HG03469 (cell line): ENCODE data around the gene SPI1.
"Not testable (repeated sequence)": the region's sequence is repeated elsewhere in the genome, so short reads cannot be mapped to it uniquely, and the experiment has no call there.

Experiments
- ATAC-seq: cut with Tn5 transposase; IDR thresholded peaks from one replicate; pipeline ENCODE4 v1.9.1; 2021; ENCODE audit warnings: mild to moderate bottlenecking, moderate library complexity, moderate number of reproducible peaks; ENCODE audit not compliant: unreplicated experiment

Gene SPI1

DNA sequence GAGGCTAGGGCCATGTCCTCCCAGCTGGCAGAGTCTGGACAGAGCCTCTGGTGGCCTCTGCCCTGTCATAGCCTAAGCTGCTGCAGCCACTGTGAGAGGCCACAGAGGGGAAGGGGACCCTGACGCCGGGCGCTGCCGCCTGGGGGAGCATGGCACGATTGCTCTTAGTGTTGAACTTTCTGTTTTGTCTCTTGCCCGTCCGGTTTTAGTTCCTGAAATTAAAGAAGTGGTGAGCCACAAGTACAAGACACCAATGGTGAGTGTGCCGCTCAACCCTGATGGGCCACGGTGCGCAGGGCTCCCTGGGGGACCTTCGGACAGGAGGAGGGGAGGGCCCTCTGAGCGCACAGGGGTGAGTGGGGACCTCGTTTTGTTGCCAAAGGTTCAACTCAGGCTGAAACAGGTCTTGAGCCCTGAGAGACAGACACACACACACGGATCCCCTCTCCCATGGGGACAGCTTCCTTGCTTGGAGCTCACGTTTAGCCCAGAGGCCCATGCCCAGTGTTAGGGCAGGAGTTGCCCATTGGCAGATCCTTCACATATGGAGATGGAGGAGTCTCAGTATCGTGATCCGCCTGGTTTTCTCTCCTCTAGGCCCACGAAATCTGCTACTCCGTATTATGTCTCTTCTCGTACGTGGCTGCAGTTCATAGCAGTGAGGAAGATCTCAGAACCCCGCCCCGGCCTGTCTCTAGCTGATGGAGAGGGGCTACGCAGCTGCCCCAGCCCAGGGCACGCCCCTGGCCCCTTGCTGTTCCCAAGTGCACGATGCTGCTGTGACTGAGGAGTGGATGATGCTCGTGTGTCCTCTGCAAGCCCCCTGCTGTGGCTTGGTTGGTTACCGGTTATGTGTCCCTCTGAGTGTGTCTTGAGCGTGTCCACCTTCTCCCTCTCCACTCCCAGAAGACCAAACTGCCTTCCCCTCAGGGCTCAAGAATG is 49.6 kb downstream of the SPI1 start:
- ATAC-seq = peak; percentile 49

- no peak for ATAC-seq
Measured at GRCh38 chr11:47327949-47328348, 50.4 kb downstream of the SPI1 start.

- ATAC-seq = no peak
Measured at GRCh38 chr11:47327025-47327424, 51.3 kb downstream of the SPI1 start.

GRCh38 chr11:47326198-47326597 is 52.1 kb downstream of the SPI1 start:
- no peak for ATAC-seq

DNA sequence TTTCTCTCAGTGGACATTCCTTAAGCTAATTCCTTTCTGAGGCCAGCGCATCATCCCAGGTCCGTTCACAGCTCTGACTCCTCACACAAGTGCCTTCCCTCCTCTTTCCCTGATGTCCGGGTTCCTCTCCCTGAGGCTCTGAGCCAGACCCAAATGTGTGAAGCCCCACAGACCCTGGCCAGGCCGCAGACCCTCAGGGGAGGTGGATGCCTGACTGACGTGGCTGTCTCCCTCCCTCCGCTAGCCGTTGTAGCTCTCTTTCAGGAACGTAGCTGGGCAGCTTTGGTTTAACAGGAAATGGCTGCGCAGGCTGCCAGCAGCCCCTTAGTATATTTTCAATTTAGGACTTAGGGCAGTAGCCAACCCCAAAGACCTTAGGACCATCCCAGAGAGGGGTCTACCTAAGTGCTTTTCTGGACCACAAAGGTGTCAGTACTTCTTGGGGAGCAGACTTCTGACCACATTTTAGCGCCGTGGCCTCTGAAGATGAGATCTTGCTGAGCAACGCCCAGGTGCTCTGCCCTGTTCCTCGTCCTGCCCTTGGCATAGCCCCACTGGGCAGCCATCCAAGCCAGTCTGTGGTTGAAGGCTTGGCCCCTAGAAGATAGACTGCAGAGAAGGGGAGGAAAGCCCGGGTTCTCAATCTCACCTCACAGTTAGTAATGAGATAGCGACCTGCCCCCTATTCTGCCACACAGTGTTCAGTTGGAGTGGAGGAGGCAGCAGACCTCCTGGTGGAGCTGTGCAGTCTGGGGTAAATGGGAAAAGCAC is 52.9 kb downstream of the SPI1 start:
- ATAC-seq = no peak

GRCh38 chr11:47324520-47324919 is 53.8 kb downstream of the SPI1 start:
- ATAC-seq = no peak

DNA sequence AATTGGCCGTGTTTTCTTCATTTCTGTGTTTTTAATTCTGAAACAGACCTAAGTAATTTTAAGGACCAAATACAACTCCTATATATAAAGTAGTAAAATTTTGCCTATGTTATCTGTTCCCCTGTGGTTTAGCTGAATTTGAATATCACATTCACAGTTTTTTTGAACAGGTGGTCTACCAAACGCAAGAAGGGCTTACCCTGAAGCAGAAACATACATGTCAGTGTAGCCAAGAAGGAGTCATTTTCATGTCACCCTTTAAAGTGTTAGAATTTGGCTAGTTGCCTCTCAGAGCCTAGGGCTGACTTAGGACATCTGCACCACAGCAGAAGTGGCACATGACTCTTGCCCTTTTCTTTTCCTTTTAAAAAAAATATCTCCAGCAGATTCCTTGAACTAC is 60.2 kb downstream of the SPI1 start:
- no peak for ATAC-seq

GRCh38 chr11:47317064-47317828 is 61.1 kb downstream of the SPI1 start:
- peak; percentile 76 for ATAC-seq

- not testable (repeated sequence) for ATAC-seq
Measured at GRCh38 chr11:47316501-47316900, 61.8 kb downstream of the SPI1 start.

- no peak for ATAC-seq
Measured at GRCh38 chr11:47314992-47315391, 63.4 kb downstream of the SPI1 start.

- ATAC-seq = no peak
Measured at GRCh38 chr11:47308050-47308823, 70.1 kb downstream of the SPI1 start.

DNA sequence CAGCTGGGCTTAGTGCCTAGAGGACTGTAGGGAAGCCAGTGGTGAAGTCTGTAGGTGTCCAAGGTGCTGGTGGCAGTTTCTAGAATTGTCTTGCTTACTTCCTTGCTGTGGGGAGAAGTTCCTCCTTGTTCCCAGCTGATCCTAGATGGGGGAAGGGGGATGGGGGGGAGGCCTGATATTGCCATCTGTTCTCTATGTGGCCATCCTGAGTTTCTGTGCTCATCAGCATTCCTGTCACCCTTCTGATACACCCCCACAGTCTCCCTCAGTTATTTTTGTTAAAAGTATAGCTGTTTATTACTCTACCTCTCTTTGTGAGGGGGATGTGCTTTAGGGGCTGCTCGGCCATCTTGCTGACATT is 71.9 kb downstream of the SPI1 start:
- no peak for ATAC-seq

DNA sequence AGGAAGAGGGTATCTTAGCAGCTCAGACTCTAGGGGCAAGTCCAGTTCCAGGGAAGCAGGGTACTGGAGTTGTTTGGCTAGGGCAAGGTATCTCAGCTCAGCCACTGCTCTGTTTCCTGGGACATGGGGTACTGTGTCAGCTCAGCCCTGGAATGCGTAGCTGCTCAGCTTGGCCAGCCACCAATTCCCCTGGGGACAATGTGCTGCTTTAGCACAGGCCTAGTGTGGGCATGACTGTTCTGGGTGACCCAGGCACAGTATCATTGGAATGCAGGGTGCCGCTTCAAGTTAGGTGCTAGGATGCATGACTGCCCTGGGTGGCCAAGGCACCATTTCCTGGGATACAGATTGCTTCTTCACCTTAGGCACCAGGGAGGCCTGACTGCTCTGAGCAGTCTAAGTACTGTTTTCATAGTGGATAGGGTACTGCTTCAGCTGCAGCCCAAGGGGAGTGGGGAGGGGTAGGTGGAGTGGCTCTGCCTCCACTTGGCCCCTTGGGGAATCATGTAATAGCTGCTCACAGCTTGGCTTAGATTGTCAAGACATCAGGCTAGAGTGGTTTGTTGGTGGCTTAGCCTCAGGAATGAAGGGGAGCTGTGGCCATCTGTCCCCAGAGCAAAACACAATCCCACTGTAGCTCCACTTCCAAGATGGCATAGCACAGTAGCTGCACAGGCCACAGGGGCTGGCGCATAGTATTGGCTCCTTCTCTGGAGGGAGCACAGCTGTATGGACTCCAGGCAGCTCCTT is 72.4 kb downstream of the SPI1 start:
- ATAC-seq = no peak
